Stimulated activated CD8-positive, alpha-beta memory T cell treated with anti-CD3 and anti-CD28 coated beads, Interleukin-15, amount 100 ng/mL, for 48 hours (primary cell): Measurements from ENCODE around the gene UBAP1.
"Not testable (repeated sequence)": the region's sequence is repeated elsewhere in the genome, so short reads cannot be mapped to it uniquely, and the experiment has no call there.

Source experiments
- DNase-seq, 2 donors: peaks; one replicate each; pipeline ENCODE4 v3.0.0-alpha.2; 2020; ENCODE audit warnings: low read depth in 2 of 2

Gene UBAP1

GRCh38 chr9:34259315-34259714 is 80.5 kb downstream of the UBAP1 start:
- DNase-seq, result no peak

- no peak for DNase-seq
Observed at GRCh38 chr9:34262971-34263370, 84.1 kb downstream of the UBAP1 start.

GRCh38 chr9:34267660-34268059 is 88.8 kb downstream of the UBAP1 start:
- no peak for DNase-seq

- DNase-seq, result no peak
Observed at GRCh38 chr9:34271265-34272006, 92.6 kb downstream of the UBAP1 start.

GRCh38 chr9:34272101-34272541 is 93.3 kb downstream of the UBAP1 start:
- no peak for DNase-seq

GRCh38 chr9:34273588-34273987 is 94.7 kb downstream of the UBAP1 start:
- DNase-seq, result not testable (repeated sequence)

- no peak for DNase-seq
Observed at GRCh38 chr9:34275811-34276210, 97.0 kb downstream of the UBAP1 start.

GRCh38 chr9:34276772-34277171 is 97.9 kb downstream of the UBAP1 start:
- DNase-seq, result no peak

GRCh38 chr9:34279411-34279810 is 100.6 kb downstream of the UBAP1 start:
- DNase-seq, result no peak

GRCh38 chr9:34282096-34282495 is 103.3 kb downstream of the UBAP1 start:
- no peak for DNase-seq

GRCh38 chr9:34289159-34289558 is 110.3 kb downstream of the UBAP1 start:
- no peak for DNase-seq

GRCh38 chr9:34291023-34291422 is 112.2 kb downstream of the UBAP1 start:
- no peak for DNase-seq

- no peak for DNase-seq
Observed at GRCh38 chr9:34291423-34291822, 112.6 kb downstream of the UBAP1 start.

- DNase-seq, result no peak
Observed at GRCh38 chr9:34292552-34292951, 113.7 kb downstream of the UBAP1 start.

- DNase-seq, result not testable (repeated sequence)
Observed at GRCh38 chr9:34301064-34301463, 122.2 kb downstream of the UBAP1 start.
